ENCODE measurements around the gene TSPAN9. TPM values are rescaled to one million over a fixed set of nuclear protein-coding genes. Genes with fewer than 3 reads are reported as not detected.

Gene TSPAN9
- total RNA-seq, 1 experiment from 2014 or later = 9.8 TPM

- no peak for DNase-seq (ENCODE audit: low read depth)
These were observed 109.5 kb downstream of the TSPAN9 start for GRCh38 chr12:3186546-3187215.

DNA sequence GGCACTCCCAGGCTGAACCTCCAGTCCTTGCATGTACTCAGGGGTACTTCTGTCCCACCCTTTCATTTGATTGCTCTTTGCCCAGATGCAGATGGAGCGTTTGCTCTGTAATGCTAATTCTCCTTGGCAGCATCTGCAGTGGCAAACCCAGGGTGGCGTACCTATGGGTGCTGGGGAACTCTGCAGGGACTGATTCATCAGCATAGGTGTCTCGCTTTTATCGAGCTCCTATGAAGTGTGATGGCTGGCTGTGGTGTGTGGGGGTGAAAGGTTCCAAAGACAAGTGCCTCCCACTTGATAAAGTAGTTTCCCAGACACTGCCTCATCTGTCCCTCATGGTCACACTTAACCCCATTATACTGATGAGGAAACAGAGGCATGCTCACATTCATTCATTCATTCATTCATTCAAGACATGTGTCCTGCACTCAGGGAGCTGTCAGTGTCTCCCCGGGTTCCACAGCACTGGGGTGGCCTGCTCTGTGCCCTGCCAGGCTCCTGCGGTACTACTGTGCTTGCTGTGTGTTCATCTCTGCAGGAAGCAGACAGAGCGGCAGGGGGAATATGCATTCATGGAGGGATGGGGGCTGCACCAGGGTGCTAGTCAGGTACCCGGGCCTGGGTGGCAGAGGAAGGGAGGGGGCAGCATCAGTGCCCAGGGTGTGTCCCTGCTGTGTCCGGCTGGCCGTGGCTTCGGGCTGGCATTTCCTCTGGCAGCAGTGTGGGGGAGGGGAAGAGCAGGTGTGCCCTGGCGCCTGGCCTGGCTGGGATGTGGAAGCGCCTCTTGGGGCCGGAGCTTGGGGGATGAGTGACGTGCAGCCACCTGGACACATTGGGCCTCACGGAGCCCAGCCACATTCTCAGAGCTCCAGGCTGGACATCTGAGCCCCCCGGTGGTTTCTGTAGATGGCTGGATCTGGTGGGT is 110.9 kb downstream of the TSPAN9 start:
- DNase-seq (ENCODE audit: low read depth) = no peak

DNA sequence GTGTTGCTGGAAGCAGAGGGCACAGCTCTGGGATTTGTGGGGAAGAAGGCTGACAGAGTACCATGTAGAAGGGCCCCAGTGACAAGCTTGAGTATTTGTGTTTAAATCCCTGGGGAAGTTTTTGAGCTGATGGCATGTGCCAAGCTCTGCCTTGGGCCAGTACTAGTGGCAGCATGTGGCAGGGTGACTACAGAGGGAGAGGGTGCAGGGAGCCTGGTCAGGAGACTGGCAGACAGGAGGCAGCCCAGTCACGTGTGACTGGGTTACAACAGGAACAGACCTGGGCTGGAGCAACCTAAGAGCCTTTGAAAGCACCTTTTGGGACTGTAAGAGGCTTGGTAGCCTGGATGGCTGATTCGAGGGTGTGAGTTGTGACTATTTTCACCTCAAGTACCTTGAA is 112.1 kb downstream of the TSPAN9 start:
- DNase-seq (ENCODE audit: low read depth) = no peak

GRCh38 chr12:3190101-3190500 is 112.9 kb downstream of the TSPAN9 start:
- DNase-seq (ENCODE audit: low read depth) = no peak

- no peak for DNase-seq (ENCODE audit: low read depth)
These were observed 114.3 kb downstream of the TSPAN9 start for GRCh38 chr12:3191450-3191849.

GRCh38 chr12:3192221-3192620 is 115.0 kb downstream of the TSPAN9 start:
- DNase-seq (ENCODE audit: low read depth) = no peak

DNA sequence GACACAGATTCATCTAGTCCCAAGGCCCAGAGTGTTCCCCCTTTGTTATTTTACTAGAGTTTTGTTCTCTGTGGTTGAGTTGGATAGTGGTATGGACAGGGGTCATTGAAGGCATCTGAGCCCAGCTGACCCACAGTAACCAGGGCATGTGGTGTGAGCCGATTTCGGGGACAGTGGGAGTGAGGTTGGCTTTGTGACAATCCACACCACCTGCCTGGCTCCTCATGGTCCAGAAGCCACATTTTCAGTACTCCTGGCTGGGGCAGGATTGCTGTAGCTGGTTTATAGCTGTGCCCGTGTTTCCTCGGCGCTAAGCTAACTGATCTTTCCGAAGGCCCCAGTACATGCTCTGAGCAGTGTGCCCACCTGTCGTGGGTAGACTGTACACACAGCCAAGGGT is 116.0 kb downstream of the TSPAN9 start:
- no peak for DNase-seq (ENCODE audit: low read depth)

- DNase-seq (ENCODE audit: low read depth) = no peak
These were observed 116.6 kb downstream of the TSPAN9 start for GRCh38 chr12:3193755-3194154.

DNA sequence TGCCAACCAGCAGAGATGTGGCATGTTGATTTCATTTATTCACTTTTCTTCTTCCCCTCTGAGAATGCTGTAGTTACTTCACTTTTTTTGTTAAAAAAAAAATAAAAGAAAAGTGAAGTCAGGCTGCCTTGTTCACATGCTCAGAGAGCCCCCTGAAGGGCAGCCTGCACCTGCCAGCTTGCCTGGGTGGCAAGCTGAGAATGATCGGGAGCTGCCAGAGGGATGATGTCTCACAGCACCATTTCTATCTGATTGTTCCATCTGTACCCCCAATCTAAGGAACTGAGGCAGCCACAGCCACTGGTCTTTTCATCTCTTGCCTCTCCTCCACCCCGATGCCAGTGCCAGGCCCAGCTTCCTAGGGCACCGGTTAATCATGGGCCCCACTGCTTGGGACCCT is 118.2 kb downstream of the TSPAN9 start:
- no peak for DNase-seq (ENCODE audit: low read depth)

DNA sequence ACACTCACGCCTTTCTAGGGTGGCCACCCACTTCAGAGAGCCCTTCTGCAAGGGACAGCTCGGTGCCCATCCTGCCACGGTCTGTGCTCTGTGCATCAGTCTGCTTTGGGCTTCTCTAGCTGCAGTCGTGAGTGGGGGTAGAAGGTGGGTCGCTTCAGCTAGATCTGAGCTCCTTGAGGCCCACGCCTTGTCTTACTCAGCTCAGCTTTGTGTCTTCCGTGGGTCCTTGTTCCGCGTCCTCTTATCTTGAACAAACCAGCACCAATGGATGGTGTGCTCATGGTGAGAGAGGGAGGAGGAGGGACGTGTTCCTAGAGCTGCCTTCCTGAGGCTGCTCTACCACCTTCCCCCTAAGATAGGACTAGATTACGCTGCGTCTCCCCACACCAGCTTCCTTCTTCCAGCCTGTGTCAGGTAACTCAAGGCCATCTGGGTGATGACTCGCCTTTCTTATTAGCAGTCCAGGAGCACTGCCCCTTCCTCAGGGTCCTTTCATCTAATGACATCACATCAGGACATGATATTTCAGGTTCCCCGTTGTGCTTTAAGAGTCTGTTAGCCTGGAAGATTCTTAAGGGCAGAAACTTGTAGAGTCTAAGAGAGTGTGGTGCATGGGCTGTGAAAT is 118.8 kb downstream of the TSPAN9 start:
- DNase-seq (ENCODE audit: low read depth) = no peak

DNA sequence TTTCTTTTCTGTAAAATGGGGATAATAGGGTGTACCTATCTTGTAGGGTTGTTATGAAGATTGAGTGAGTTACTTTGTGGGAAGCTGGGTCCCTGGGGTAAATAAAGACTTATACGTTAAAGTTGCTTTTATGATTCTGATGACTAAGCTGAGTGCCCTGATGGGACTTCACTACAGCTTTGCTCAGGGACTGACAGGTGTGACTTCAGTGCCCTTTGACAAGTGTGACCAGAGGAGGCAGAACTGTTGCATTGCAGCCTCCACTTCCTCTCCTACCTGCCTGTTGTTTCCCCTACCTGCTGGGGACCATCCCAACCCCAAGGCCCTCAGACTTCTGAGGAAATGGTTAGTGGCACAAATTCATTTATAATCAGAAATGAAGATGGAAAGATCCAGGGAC is 119.3 kb downstream of the TSPAN9 start:
- DNase-seq (ENCODE audit: low read depth) = no peak

DNA sequence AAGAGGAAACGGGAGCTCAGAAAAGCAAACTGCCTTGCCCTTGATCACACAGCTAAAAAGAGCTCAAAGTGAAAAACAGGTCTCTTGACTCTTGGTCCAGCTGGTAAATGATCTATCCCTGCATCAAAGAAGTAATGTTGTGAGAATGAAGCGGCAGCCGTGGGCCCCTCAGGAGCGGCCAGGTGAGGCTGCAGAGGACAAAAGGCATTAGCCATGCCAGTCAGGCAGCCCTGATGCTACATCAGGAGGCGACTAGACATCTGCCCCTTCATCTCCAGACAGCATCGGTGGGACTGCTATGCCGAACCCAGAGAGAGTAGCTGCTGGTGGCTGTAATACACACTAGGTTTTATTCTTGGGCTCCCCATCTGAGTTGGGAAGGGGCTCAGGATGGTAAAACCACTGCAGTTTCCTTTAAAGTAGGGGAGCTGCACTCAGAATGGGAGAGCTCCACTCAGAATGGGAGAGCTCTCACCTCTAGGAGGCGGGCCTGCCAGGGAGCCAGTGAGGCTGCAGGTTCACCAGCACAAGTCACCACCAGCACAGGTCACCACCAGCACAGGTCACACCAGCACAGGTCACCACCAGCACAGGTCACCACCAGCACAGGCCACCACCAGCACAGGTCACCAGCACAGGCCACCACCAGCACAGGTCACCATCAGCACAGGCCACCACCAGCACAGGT is 120.1 kb downstream of the TSPAN9 start:
- no peak for DNase-seq (ENCODE audit: low read depth)

DNA sequence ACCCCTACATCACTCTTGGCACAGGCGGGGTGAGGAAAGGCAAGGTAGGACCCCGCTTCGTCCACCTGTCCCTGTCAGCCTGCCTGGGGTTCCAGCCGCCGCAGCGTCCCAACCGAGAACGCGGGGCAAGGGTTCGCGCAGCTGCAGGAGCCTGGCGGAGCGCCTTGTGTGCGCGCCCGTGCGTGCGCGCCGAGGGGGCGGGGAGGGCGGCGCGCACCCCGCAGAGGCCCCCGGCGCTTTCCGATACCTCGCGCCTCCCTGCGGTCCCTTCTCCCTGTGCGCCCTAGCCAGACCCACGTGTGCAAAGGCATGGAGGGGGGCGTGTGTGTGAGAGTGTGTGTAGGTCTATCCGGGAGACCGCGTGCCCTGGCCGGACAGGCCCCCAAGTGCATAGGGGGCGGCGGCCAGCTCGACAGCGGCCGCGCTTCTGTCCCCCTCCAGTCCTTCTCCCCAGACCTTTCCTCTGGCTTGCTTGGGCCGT is 122.4 kb downstream of the TSPAN9 start:
- DNase-seq (ENCODE audit: low read depth) = peak; percentile 59

DNA sequence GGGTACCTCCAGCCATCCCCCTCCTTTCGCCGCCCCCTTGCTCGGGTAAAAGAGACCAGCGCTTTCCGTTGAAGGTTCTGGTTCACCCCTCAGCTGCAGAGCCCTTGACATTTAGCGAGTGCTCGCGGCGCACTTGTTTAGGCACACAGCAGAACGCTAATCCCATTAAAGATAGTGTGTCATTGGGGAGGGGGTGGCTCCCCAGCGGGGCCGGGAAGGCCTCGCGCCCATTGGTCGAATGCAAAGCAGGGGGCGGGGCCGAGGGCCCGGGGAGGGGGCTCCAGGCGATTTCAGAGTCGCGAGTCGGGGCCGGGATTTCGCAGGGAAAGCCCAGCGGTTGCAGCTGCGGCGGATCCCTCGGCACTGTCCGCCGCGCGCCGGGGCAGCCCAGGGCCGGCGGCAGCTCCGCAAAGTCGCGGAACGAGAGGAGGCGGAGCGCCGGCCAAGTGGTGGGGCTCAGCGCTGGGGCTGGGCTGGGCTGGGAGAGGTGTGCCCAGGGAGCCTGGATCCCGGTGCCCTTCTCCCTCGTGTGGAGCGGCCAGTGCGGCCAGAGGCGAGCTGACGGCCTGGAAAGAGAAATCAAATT is 122.9 kb downstream of the TSPAN9 start:
- DNase-seq (ENCODE audit: low read depth) = peak; percentile 76

DNA sequence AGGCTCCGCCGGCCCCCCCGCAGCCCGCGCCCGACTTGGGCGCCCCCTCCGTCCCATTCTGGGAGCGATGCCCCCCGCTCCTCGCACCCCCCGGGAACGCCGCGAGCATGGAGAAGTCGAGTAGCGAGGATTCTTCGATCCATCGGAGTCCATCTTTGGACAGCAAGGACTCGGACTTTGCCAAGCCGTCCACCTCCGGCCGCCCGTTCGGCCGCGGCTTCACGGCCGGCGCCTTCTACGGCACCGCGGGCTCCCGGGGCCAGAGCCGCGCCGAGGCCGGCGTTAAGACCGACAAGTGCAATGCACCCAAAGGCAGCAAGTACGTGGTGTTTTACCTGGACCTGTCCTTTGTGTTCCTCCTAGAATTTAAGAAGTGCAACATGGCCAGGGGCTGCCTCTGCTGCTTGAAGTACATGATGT is 123.6 kb downstream of the TSPAN9 start:
- DNase-seq (ENCODE audit: low read depth) = peak; percentile 32

- DNase-seq (ENCODE audit: low read depth) = peak; percentile 44
These were observed 124.3 kb downstream of the TSPAN9 start for GRCh38 chr12:3201339-3202051.

- DNase-seq (ENCODE audit: low read depth) = no peak
These were observed 124.9 kb downstream of the TSPAN9 start for GRCh38 chr12:3202096-3202495.

DNA sequence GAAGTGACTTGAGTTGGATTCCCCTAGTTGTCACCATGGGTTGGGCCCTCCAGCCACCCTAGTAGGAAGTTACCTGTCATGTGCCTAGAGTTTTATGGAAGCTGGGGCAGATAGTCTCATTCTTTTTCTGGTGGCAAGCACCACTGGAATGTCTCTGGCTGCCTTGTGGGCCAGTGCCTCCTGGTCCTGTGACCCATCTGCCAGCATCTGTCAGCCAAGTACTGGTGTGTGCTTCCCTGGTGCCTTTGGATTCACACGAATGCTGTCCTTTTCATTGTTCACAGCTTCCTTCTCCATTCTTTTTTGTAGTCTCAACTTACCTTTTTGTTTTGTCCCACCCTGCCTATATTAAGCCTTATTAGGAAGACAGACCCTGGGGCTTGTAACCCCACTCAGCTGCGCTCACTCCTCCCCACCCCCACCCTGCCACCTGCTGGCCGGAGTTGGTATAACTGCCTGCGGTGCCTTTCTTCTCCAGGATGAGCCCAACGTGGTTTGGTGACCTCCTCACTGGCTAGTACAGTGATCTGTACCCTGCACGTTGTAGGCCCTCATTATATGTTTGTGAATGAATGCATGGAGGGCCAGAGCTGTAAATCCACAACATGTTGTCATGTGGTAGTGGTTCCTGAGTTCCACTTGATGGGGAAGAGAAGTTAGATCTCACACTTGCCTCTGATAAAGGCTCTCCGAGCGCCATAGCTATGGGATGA is 125.7 kb downstream of the TSPAN9 start:
- peak; percentile 61 for DNase-seq (ENCODE audit: low read depth)

DNA sequence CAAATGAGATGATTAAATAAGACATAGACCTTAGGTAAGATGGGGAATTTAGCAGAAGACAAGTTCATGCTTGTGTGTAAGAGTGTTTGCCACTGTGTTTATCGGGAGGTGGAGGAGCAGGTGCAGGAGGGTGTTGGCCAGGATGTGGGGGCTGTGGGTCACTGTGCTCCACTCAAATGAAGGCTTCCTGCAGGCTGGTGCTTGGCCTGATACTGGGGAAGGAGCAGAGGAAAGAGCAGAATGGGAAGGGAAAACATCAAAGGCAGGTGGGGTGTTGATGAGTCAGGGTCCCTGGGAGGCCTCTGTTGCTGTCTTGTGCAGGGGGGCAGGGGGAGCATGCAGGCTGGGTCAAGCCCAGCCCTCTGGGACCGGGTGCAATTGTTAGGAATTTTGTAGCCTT is 126.5 kb downstream of the TSPAN9 start:
- no peak for DNase-seq (ENCODE audit: low read depth)

DNA sequence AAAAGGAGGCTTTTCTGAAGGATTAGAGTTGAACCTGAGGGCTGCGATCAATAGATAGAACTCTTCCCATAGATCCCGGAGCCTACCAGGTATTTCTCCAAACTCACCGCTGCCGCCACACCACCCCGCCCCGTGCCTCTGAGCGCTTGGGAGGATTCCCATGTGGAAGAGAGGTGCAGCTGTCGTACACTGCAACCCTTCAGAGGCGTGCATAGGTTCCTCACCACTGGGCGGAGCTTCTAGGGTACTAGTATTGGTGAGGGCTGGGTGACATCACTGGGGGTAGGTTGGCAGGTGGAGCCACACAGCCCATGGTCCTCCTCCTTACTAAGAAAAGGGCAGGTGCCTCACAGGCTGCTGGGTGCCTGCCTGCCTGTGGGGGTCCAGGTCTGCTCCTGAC is 127.0 kb downstream of the TSPAN9 start:
- no peak for DNase-seq (ENCODE audit: low read depth)

Measured in Daoy (cell line).